ENCODE data around the gene WDR5.

DNA sequence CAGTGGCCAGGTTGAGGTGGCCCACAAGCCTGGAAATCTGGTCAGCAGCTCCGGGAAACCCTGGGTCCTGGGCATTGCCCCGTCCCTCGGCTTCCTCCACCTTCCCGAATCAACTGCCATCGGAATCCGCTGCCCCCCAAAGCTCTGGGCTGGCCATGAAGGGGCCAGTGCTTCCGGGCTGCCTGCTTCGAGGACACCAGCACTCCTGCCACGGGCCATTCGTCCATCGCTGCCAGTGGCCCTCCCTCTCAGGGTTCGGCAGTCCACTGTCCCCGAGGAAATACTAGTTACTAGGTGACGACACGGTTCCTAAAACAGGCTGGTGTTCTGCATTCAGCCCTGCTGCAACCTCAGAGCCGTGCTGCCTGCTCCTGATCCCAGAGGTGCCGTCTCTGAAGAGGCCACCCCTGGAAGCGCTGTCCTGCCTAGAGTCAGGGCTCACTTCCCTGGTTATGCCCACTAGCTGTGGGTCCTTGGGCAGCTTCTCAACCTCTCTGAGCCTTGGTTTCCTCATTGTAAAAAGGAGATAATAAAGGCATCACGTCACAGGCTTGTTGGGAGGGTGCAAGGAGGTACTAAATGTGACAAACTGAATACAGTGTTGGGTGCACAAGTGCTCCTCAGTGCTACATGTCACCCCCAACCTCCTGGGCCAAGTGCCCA is 3.5 kb upstream of the WDR5 start:
- TF ChIP-seq, protein P1, sequence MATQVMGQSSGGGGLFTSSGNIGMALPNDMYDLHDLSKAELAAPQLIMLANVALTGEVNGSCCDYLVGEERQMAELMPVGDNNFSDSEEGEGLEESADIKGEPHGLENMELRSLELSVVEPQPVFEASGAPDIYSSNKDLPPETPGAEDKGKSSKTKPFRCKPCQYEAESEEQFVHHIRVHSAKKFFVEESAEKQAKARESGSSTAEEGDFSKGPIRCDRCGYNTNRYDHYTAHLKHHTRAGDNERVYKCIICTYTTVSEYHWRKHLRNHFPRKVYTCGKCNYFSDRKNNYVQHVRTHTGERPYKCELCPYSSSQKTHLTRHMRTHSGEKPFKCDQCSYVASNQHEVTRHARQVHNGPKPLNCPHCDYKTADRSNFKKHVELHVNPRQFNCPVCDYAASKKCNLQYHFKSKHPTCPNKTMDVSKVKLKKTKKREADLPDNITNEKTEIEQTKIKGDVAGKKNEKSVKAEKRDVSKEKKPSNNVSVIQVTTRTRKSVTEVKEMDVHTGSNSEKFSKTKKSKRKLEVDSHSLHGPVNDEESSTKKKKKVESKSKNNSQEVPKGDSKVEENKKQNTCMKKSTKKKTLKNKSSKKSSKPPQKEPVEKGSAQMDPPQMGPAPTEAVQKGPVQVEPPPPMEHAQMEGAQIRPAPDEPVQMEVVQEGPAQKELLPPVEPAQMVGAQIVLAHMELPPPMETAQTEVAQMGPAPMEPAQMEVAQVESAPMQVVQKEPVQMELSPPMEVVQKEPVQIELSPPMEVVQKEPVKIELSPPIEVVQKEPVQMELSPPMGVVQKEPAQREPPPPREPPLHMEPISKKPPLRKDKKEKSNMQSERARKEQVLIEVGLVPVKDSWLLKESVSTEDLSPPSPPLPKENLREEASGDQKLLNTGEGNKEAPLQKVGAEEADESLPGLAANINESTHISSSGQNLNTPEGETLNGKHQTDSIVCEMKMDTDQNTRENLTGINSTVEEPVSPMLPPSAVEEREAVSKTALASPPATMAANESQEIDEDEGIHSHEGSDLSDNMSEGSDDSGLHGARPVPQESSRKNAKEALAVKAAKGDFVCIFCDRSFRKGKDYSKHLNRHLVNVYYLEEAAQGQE (IDR thresholded peaks at IDR 0.05; ENCODE audit: insufficient read depth in 1 of 2, low read depth in 2 of 2, low read length in 2 of 2) = no peak
- no peak for TF ChIP-seq POLR2AphosphoS5 (IDR thresholded peaks at IDR 0.05; ENCODE audit: low read depth, low read length)
- TF ChIP-seq FOXP2 (optimal IDR thresholded peaks at IDR 0.05; ENCODE audit: borderline replicate concordance, extremely low read depth, extremely low read length, insufficient read depth) = no peak

Measured in PFSK-1 (cell line).